ENCODE results near the gene ADD3.
"Not testable (repeated sequence)": the region's sequence is repeated elsewhere in the genome, so short reads cannot be mapped to it uniquely, and the experiment has no call there.

Gene ADD3

DNA sequence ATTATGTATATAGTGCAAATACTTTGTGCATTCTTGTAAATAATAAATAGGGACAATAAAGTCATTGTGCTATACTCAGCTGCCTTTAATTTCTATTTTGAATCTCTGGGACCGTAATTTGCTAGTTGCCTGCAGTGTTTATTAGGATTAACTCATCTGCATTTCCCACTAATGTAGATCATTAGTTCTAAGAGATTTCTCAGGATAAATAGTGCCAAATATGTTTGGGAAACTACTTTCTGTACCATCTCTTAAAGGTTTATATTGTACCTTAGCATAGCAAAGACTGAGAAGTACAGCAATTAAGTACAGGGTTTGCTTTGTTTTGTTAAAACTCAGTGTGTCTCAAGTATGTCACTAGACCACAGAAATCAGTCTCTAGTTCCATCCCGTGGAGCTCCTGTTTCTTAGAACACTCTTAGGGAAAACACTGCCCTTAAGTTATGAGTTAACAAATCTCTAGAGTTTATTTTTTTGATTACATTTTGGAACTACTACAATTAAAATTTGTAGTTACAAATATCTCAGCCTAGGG, 26.0 kb downstream of the ADD3 start:
- no peak for DNase-seq (ENCODE audit: low read depth in 3 of 3, low spot score in 1 of 3)

DNA sequence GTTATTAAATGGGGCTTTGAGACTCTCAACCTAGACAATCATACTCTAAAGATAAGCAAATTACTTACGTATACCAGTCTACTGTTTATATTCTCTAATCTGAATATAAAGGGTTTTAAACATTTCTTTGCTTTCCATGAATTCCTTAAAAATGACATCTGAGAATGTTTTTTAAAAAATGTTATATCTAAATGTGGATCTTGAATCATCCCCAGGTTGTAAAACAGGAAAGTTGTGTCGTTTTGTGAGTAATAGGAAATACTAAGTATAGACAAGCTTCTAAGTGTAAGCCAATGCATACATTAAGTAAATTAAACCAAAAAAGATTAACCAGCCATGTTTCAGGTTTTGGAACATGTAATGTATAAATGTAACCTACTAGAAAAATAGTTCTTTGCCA, 26.8 kb downstream of the ADD3 start:
- DNase-seq (ENCODE audit: low read depth in 3 of 3, low spot score in 1 of 3): no peak

GRCh38 chr10:110035070-110035921, 27.5 kb downstream of the ADD3 start:
- DNase-seq (ENCODE audit: low read depth in 3 of 3, low spot score in 1 of 3): no peak

DNA sequence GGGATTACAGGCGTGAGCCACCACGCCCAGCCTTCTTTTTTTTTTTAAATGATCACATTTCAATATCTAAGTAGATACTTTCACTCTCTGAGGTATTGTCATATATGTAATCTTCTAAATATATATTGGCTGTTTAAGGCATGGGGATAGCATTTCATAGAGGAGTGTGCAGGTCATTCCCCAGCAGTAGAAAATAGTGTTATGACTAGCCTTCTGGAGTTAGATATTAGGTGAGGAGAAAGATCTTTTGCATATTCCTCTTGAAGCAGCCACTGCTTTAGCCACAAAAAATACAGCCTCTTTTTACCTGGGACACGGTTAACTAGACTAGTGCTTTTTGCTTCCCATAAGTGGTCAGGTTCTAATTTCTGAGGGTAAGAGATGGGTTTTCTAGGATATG, 28.9 kb downstream of the ADD3 start:
- no peak for DNase-seq (ENCODE audit: low read depth in 3 of 3, low spot score in 1 of 3)

- no peak for DNase-seq (ENCODE audit: low read depth in 3 of 3, low spot score in 1 of 3)
These were observed 31.5 kb downstream of the ADD3 start for GRCh38 chr10:110039254-110039653.

- DNase-seq (ENCODE audit: low read depth in 3 of 3, low spot score in 1 of 3): no peak
These were observed 32.3 kb downstream of the ADD3 start for GRCh38 chr10:110040108-110040507.

GRCh38 chr10:110040767-110041478, 33.1 kb downstream of the ADD3 start:
- no peak for DNase-seq (ENCODE audit: low read depth in 3 of 3, low spot score in 1 of 3)

- DNase-seq (ENCODE audit: low read depth in 3 of 3, low spot score in 1 of 3): no peak
These were observed 33.7 kb downstream of the ADD3 start for GRCh38 chr10:110041479-110041829.

DNA sequence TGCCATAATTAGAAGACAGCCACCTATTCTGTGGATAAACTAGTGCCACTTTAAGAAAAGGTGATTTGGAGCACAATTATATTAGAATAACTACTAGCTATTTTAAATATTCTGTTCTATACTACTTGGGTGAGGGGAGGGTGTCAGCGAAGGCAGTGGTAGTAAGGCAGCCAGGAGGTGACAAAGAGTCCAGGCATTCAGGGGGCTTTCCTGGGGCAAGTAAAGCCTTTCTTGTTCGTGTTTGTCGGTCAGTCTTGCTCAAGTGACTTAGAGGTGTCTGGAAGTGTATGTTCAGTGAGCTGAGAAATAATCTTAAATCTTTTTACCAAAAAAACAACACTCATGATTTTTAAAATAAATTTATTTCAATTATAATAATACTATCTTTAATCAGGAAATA, 34.4 kb downstream of the ADD3 start:
- DNase-seq (ENCODE audit: low read depth in 3 of 3, low spot score in 1 of 3): no peak

DNA sequence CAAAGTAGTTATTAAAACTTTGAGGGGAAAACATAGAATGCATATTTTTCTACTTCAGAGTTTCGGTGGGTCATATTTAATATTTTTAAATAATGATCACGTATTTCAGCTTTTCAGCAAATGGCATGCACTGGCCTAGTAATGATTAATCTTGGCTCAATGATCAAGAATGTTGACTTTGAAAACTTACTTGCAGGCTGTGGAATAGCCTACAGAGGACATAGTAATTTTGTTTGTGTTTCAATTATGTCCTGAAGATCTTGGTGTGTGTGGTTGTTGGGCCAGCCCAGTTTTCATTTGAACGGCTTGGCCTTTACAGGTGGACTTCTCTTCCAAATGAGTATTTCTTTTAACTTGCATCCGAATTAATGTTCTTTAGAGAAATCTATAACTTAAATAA, 35.1 kb downstream of the ADD3 start:
- DNase-seq (ENCODE audit: low read depth in 3 of 3, low spot score in 1 of 3): no peak

DNA sequence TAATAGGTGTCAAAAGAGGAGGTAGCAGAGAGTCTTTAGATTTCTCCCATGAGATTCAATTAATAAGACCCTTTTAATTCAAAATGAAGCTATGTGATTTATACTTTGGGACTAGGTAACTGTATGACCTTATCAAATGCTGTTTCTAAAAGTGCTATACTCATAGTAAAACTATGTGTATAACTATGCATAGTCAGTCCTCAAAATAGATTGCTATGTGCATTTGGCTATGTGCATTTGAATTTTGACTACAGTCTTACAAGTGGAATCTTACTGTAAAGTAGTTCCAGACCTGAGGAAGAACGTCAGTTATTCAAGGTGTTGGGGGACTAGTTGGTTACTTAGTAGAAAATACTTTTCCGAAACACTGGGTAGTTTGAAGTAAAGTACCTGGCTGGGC, 36.9 kb downstream of the ADD3 start:
- DNase-seq (ENCODE audit: low read depth in 3 of 3, low spot score in 1 of 3): no peak

- DNase-seq (ENCODE audit: low read depth in 3 of 3, low spot score in 1 of 3): no peak
These were observed 38.0 kb downstream of the ADD3 start for GRCh38 chr10:110045772-110046171.

DNA sequence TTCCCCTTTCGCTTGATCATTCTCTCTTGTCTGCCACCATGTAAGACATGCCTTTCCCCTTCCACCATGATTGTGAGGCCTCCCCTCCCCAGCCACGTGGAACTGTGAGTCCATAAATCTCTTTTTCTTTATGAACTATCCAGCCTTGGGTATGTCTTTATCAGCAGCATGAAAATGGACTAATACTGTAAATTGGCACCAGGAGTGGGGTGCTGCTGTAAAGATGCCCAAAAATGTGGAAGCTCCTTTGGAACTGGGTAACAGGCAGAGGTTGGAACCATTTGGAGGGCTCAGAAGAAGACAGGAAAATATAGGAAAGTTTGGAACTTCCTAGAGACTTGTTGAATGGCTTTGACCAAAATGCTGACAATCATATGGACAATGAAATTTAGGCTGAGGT, 40.4 kb downstream of the ADD3 start:
- not testable (repeated sequence) for DNase-seq (ENCODE audit: low read depth in 3 of 3, low spot score in 1 of 3)

DNA sequence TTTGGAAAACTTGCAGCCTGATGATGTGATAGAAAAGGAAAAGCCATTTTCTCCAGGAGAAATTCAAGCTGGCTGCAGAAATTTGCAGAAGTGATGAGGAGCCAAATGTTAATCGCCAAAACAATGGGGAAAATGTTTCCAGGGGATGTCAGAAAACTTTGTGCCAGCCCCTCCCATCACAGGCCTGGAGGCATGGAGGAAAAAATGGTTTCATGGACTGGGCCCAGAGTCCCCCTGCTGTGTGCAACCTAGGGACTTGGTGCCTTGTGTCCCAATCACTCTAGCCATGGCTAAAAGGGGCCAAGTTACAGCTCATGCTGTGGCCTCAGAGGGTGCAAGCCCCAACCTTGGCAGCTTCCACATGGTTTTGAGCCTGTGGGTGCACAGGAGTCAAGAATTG, 41.0 kb downstream of the ADD3 start:
- no peak for DNase-seq (ENCODE audit: low read depth in 3 of 3, low spot score in 1 of 3)

GRCh38 chr10:110049889-110050591, 42.3 kb downstream of the ADD3 start:
- not testable (repeated sequence) for DNase-seq (ENCODE audit: low read depth in 3 of 3, low spot score in 1 of 3)

- DNase-seq (ENCODE audit: low read depth in 3 of 3, low spot score in 1 of 3): no peak
These were observed 43.7 kb downstream of the ADD3 start for GRCh38 chr10:110051487-110051886.

GRCh38 chr10:110052916-110053315, 45.1 kb downstream of the ADD3 start:
- DNase-seq (ENCODE audit: low read depth in 3 of 3, low spot score in 1 of 3): no peak

DNA sequence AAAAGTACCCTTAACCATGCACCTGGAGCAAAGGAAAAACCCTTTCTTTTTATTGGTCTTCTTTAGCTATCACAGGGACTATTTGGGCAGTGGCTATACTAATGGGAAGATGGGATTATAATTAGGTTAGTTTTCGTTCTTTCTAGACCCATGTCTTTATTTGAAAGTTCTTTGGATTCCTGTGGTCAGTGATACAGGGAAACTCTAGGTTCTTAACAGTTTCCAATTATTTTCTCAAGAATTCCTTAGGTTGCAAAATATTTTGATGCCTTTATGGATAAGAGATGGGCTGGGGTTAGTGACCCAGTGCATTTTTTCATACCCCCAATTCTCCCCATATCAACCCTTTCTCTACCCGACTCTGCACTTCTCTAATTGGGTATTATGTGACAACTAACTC, 49.0 kb downstream of the ADD3 start:
- DNase-seq (ENCODE audit: low read depth in 3 of 3, low spot score in 1 of 3): no peak

- DNase-seq (ENCODE audit: low read depth in 3 of 3, low spot score in 1 of 3): no peak
These were observed 49.7 kb downstream of the ADD3 start for GRCh38 chr10:110057456-110057855.

- no peak for DNase-seq (ENCODE audit: low read depth in 3 of 3, low spot score in 1 of 3)
These were observed 50.4 kb downstream of the ADD3 start for GRCh38 chr10:110058212-110058611.

DNA sequence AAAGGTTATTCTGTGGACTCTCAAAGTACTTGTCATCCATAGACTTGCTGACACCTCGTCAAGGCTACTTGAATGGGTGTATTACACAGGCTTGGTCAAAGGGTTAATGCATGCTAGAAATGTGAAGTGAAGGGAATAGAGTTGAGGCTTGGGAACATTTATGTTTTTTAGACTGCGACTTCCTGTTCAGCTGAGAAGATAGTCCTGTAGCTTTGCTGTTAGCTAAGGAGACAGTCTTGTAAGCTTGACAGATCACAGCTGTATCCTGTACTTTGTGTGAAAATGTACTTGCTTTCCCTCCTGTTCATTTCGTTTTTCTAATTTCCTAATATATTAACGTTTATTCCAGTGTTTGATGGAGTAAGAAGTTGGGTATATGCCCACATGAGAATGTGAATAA, 52.1 kb downstream of the ADD3 start:
- DNase-seq (ENCODE audit: low read depth in 3 of 3, low spot score in 1 of 3): no peak

DNA sequence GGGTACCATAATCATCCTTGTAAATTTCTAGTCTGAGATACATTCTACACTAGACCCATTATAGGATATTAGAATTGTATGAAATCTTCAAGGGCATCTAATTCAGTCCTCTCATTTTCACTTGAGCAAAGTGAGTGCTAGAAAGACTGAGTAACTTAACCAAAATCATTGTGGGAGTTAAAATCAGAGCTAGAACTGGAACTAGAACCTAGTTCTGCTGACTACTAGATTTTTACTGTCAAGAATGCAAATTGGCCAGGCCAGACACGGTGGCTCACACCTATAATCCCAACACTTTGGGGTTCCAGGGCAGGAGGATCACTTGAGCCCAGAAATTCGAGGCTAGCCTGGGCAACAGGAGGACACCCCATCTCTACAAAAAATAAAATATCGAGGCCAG, 53.9 kb downstream of the ADD3 start:
- DNase-seq (ENCODE audit: low read depth in 3 of 3, low spot score in 1 of 3): no peak
